Mesenchymal stem cell (in vitro differentiated cells and primary cell): Measurements from ENCODE around the gene EHD1.
"Not testable (repeated sequence)": the region's sequence is repeated elsewhere in the genome, so short reads cannot be mapped to it uniquely, and the experiment has no call there.

ENCODE experiments used
- DNase-seq: peaks from one replicate; pipeline ENCODE4 v3.0.0-alpha.2; 2013
- H2AFZ ChIP-seq: one replicate; pipeline ENCODE4 v1.6.1; 2013; ENCODE audit warnings: low read depth, mild to moderate bottlenecking, control low read depth, inconsistent platforms, low read length, moderate library complexity
- H2AK5ac ChIP-seq: 2 replicates; pipeline ENCODE4 v1.6.1; 2013; ENCODE audit warnings: low read length, moderate library complexity, mild to moderate bottlenecking, inconsistent platforms; ENCODE audit not compliant: severe bottlenecking
- H2BK120ac ChIP-seq: one replicate; pipeline ENCODE4 v1.6.1; 2013; ENCODE audit warnings: low read depth, mild to moderate bottlenecking, inconsistent platforms, low read length, moderate library complexity
- H2BK12ac ChIP-seq, 2 experiments: one replicate each; pipeline ENCODE4 v1.6.1; 2013; ENCODE audit warnings: inconsistent platforms in 2 of 2, low read length in 2 of 2, mild to moderate bottlenecking in 2 of 2, moderate library complexity in 2 of 2, control low read depth in 1 of 2
- H2BK15ac ChIP-seq: one replicate; pipeline ENCODE4 v1.6.1; 2013; ENCODE audit warnings: mild to moderate bottlenecking, low read depth, inconsistent platforms; ENCODE audit not compliant: poor library complexity, severe bottlenecking
- H2BK5ac ChIP-seq: 2 replicates; pipeline ENCODE4 v1.6.1; 2013; ENCODE audit warnings: low read depth, mild to moderate bottlenecking, low read length, control low read depth, inconsistent platforms; ENCODE audit not compliant: poor library complexity, severe bottlenecking
- H3K14ac ChIP-seq, 2 experiments: one replicate each; pipeline ENCODE4 v1.6.1; 2013; ENCODE audit warnings: inconsistent platforms in 2 of 2, low read length in 2 of 2, control low read depth in 1 of 2, mild to moderate bottlenecking in 1 of 2, moderate library complexity in 1 of 2
- H3K18ac ChIP-seq, 2 experiments: one replicate each; pipeline ENCODE4 v1.6.1; 2013; ENCODE audit warnings: inconsistent platforms in 2 of 2, low read length in 2 of 2, control low read depth in 1 of 2, low read depth in 1 of 2, mild to moderate bottlenecking in 1 of 2
- H3K23ac ChIP-seq, 2 experiments: one replicate each; pipeline ENCODE4 v1.6.1; 2013; ENCODE audit warnings: inconsistent platforms in 2 of 2, low read length in 2 of 2, mild to moderate bottlenecking in 2 of 2, moderate library complexity in 2 of 2, control low read depth in 1 of 2
- H3K27ac ChIP-seq: 2 replicates; pipeline ENCODE4 v1.5.1; 2013; ENCODE audit warnings: mild to moderate bottlenecking, moderate library complexity, low read length, control low read depth, inconsistent platforms; ENCODE audit not compliant: poor library complexity, severe bottlenecking
- H3K27me3 ChIP-seq, 2 experiments: 2 replicates each; pipeline versions ENCODE4 v1.6.1 to v1.7.0; 2013; ENCODE audit warnings: low read length in 2 of 2, mild to moderate bottlenecking in 2 of 2, moderate library complexity in 2 of 2, control low read depth in 1 of 2, inconsistent platforms in 1 of 2; ENCODE audit not compliant: control insufficient read depth in 1 of 2, insufficient read depth in 1 of 2
- H3K36me3 ChIP-seq, 2 experiments: 2 replicates each; pipeline versions ENCODE4 v1.6.1 to v1.7.0; 2013; ENCODE audit warnings: low read length in 2 of 2, control low read depth in 1 of 2, inconsistent platforms in 1 of 2, low read depth in 1 of 2, mild to moderate bottlenecking in 1 of 2; ENCODE audit not compliant: insufficient read depth in 2 of 2, control insufficient read depth in 1 of 2
- H3K4ac ChIP-seq, 2 experiments: one replicate each; pipeline ENCODE4 v1.6.1; 2013; ENCODE audit warnings: inconsistent platforms in 2 of 2, low read length in 2 of 2, mild to moderate bottlenecking in 2 of 2, moderate library complexity in 2 of 2, control low read depth in 1 of 2, low read depth in 1 of 2
- H3K4me1 ChIP-seq: 2 replicates; pipeline ENCODE4 v1.6.1; 2013; ENCODE audit warnings: low read depth, low read length, control low read depth; ENCODE audit not compliant: control insufficient read depth, insufficient read depth
- H3K4me2 ChIP-seq: 2 replicates; pipeline ENCODE4 v1.6.1; 2013; ENCODE audit warnings: low read length, mild to moderate bottlenecking, inconsistent platforms; ENCODE audit not compliant: poor library complexity, severe bottlenecking
- H3K4me3 ChIP-seq, 2 experiments: 2 replicates each; pipeline versions ENCODE4 v1.5.1 to v1.7.0; 2013; ENCODE audit warnings: low read length in 2 of 2, mild to moderate bottlenecking in 2 of 2, control low read depth in 1 of 2, low read depth in 1 of 2; ENCODE audit not compliant: insufficient read depth in 1 of 2
- H3K79me1 ChIP-seq: replicated peaks from 2 replicates; pipeline ENCODE4 v1.6.1; 2013; ENCODE audit warnings: mild to moderate bottlenecking, control low read depth, low read length, inconsistent platforms; ENCODE audit not compliant: poor library complexity, severe bottlenecking
- H3K9ac ChIP-seq: 2 replicates; pipeline ENCODE4 v1.7.0; 2013; ENCODE audit warnings: mild to moderate bottlenecking, low read length, moderate library complexity
- H3K9me3 ChIP-seq: 2 replicates; pipeline ENCODE4 v1.7.0; 2013; ENCODE audit warnings: mild to moderate bottlenecking, low read length; ENCODE audit not compliant: control insufficient read depth
- H4K8ac ChIP-seq: one replicate; pipeline ENCODE4 v1.6.1; 2013; ENCODE audit warnings: inconsistent platforms, mild to moderate bottlenecking, low read length, moderate library complexity
- H4K91ac ChIP-seq: one replicate; pipeline ENCODE4 v1.6.1; 2013; ENCODE audit warnings: mild to moderate bottlenecking, low read length, inconsistent platforms
- WGBS: methylation state at CpG from one replicate; pipeline ENCODE4 v1.1.7; 2013; ENCODE audit warnings: mixed read lengths; 5-methylcytosine and 5-hydroxymethylcytosine counted together

EHD1 gene

DNA sequence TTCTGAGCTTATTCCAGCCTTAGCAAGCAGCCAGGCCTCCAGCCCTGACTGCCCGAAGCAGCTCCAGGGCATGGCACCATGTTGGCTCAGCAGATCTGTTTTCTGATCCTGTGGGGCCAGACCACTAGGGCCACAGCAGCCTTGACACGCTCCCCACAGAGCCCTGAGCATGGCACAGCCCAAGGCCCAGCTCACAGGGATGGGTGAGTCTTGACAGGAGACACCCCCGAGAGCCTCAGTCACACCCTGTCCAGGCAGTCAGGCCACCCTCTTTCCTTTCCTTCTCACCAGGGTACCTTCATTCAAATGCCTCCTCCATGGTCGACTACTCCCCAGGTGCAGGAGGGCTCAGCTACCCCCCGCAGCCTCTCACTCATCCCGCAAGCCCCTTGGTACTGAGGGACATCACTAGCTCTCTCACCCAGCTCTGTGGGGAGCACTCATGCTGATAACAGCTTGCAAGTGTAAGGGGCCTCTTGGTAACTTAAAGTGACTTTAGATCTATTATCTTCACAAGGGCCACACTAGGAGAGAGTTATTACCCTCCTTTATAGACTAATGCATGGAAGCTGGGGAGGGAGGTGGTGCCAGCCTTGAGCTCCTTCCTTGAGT, 30.1 kb downstream of the EHD1 start:
- Histone ChIP-seq H2AK5ac (no peak overlapping the region), H3K14ac (no peak overlapping the region), H2BK15ac (no peak overlapping the region), H3K18ac (no peak overlapping the region), H3K4ac (peak overlapping the region in 1 of 2 experiments; percentile 32), H4K8ac (no peak overlapping the region), H3K36me3 (peaks cover under 1 to 19% of the 10 kb centered on the region in 2 experiments), H2BK5ac (no peak overlapping the region), H3K4me2 (no peak overlapping the region), H3K27ac (no peak overlapping the region), H2AFZ (no peak overlapping the region), H4K91ac (no peak overlapping the region), H2BK120ac (no peak overlapping the region), H2BK12ac (peak overlapping the region in 1 of 2 experiments; percentile 46), H3K27me3 (no peaks in the 10 kb centered on the region), H3K9ac (no peak overlapping the region), H3K23ac (no peak overlapping the region), H3K4me3 (no peak overlapping the region), H3K79me1 (peaks cover 15% of the 10 kb centered on the region), H3K4me1 (peaks cover 56% of the 10 kb centered on the region), H3K9me3 (no peaks in the 10 kb centered on the region)
- WGBS, result 81% methylated on average over 6 of the region's 6 CpGs
- no peak for DNase-seq

DNA sequence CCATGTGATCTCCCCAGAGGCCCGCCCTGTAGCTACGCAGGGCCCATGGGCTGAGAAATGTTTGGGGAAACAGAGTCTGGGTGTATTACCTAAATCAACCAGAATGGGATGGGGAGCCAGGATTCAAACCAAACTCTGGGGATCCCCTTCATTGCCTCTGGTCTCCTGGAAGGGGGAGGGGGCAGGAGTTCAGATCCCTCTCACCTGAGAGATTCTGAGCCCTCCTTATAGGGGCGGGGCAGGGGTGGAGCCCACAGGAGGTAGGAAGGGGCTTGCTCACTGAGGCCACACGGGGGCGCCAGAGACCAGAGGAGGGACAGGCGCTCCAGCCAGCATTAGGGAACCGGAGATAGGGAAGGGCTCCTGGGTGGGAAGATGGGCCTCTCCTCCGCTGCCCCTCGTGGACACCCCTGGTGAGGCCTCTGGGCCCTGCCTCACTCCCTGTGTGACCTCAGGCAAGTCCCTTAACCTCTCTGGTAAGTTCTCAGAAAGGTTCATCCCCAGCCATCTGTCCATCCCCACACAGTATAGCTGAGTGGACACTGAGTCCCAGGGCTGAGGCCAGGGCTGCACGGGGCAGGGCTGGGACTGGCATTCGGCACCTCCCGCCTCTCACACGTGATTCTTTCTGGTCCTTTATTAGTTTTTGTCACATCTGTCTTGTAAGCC, 31.3 kb downstream of the EHD1 start:
- H2AK5ac ChIP-seq, result peak overlapping the region; percentile 69
- peak overlapping the region; percentile 60 for H2BK15ac ChIP-seq
- H4K91ac ChIP-seq, result peak overlapping the region; percentile 40
- no peak overlapping the region for H3K27ac ChIP-seq
- no peak overlapping the region for H2AFZ ChIP-seq
- H3K27me3 ChIP-seq, result no peaks in the 10 kb centered on the region
- H4K8ac ChIP-seq, result peak overlapping the region; percentile 45
- peaks cover 5% of the 10 kb centered on the region for H3K79me1 ChIP-seq
- H3K14ac ChIP-seq, result peak overlapping the region in 1 of 2 experiments; percentile 46
- H3K9me3 ChIP-seq, result no peaks in the 10 kb centered on the region
- no peak overlapping the region for H2BK5ac ChIP-seq
- peak overlapping the region in 1 of 2 experiments; percentile 73 for H3K4ac ChIP-seq
- H3K36me3 ChIP-seq, result peaks cover 0 to 7% of the 10 kb centered on the region in 2 experiments
- H3K23ac ChIP-seq, result no peak overlapping the region
- H3K9ac ChIP-seq, result peak overlapping the region; percentile 38
- DNase-seq, result peak; percentile 88
- peak overlapping the region in 1 of 2 experiments; percentile 87 for H2BK12ac ChIP-seq
- WGBS, result 37% methylated on average over 10 of the region's 13 CpGs
- peak overlapping the region in 1 of 2 experiments; percentile 64 for H3K18ac ChIP-seq
- no peak overlapping the region for H3K4me3 ChIP-seq
- H3K4me2 ChIP-seq, result no peak overlapping the region
- peaks cover 59% of the 10 kb centered on the region for H3K4me1 ChIP-seq
- H2BK120ac ChIP-seq, result no peak overlapping the region

DNA sequence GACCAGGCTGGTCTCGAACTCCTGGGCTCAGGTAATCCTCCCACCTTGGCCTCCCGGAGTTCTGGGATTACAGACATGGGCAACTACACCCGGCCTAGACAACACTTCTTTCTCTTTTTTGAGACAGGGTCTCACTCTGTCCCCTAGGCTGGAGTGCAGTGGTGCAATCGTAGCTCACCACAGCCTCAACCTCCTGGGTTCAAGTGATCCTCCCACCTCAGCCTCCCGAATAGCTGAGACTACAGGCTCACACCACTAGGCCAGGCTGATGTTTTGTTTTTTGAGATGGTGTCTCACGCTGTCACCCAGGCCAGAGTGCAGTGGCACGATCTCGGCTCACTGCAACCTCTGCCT, 32.7 kb downstream of the EHD1 start:
- not testable (repeated sequence) for H3K18ac ChIP-seq, H3K4ac ChIP-seq, H3K4me2 ChIP-seq, H3K27ac ChIP-seq, H2AK5ac ChIP-seq, H3K23ac ChIP-seq, H3K9ac ChIP-seq, H4K8ac ChIP-seq, H4K91ac ChIP-seq, H3K36me3 ChIP-seq, H3K27me3 ChIP-seq, H3K4me3 ChIP-seq, H2BK5ac ChIP-seq, H3K9me3 ChIP-seq, H3K14ac ChIP-seq, H2BK120ac ChIP-seq, DNase-seq, H2AFZ ChIP-seq, H3K79me1 ChIP-seq, H2BK12ac ChIP-seq
- Histone ChIP-seq H2BK15ac (peak overlapping the region; percentile 31), H3K4me1 (peaks cover 50% of the 10 kb centered on the region)
- 90% methylated on average over 7 of the region's 8 CpGs for WGBS

- peak overlapping the region; percentile 31 for H2BK15ac ChIP-seq
- no peak overlapping the region for H3K4me3 ChIP-seq
- no peak for DNase-seq
These were observed 33.2 kb downstream of the EHD1 start for GRCh38 chr11:64845129-64845775.

More at GRCh38 chr11:64845129-64845775, 33.2 kb downstream of the EHD1 start:
- Histone ChIP-seq H4K8ac (peak overlapping the region; percentile 90), H2AK5ac (no peak overlapping the region), H3K18ac (peak overlapping the region in 1 of 2 experiments; percentile 61), H3K9ac (no peak overlapping the region), H3K4ac (peak overlapping the region in 1 of 2 experiments; percentile 42), H3K36me3 (peaks cover 0 to 3% of the 10 kb centered on the region in 2 experiments), H2BK5ac (no peak overlapping the region), H3K79me1 (peaks cover 3% of the 10 kb centered on the region), H3K23ac (peak overlapping the region in 1 of 2 experiments; percentile 19), H2BK120ac (no peak overlapping the region), H3K4me2 (no peak overlapping the region), H3K9me3 (no peaks in the 10 kb centered on the region), H3K4me1 (peaks cover 49% of the 10 kb centered on the region), H4K91ac (no peak overlapping the region), H3K27me3 (no peaks in the 10 kb centered on the region), H3K14ac (no peak overlapping the region), H2AFZ (no peak overlapping the region), H3K27ac (no peak overlapping the region), H2BK12ac (no peak overlapping the region)
- whole genome bisulfite sequencing, result 24% methylated on average over 9 of the region's 9 CpGs
